Eye (tissue), 1 donor: ENCODE measurements around the gene CNTN6.

ENCODE experiments used
- DNase-seq: peaks from one replicate; pipeline ENCODE4 v3.0.0-alpha.2; 2015

The CNTN6 gene

DNA sequence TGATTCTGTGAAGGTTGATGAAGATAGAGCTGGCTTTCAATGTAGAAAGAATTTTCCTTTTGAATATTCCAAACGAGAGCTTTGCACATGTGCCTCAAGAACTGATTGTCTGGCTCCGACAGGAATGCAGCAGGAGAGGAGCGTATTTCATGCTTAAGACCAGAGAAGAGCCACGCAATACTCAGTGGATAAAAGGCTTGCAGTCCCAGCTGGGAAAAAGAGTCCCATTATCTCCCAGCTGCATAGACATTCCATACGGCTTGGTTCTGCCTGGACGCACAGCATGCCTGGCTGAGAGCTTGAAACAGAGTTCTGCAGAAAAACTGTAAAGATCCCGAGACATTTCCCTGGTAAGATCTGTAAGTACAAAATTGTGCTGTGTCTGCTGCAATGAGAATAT lies at the start of gene CNTN6:
CNTN6 (plus strand) TSS at position 254 of the 400 bp plus-strand sequence. CDS start 54,985 bp downstream, outside the sequence.
- peak; percentile 84 for DNase-seq

GRCh38 chr3:1048558-1048957 lies 44.3 kb upstream of the CNTN6 start:
- DNase-seq = no peak

DNA sequence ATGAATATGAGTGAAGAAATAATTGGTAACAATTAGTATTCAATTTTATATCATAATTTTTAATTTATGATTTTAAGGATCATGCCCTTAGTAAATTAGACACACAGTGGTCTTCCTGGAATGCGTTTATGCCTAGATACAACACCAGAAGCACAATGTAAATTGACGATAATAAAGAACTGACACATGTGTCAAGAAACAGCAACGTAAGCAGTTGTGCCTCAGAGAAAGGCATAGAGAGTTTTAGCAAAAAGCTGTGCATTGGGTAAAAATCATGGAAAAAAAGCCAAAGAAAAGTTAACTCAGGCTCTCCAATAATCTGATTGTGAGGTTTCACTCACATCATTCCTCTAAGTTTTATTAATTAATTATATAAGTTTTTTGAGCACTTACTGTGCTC lies 37.0 kb upstream of the CNTN6 start:
- DNase-seq = no peak

- no peak for DNase-seq
Measured at GRCh38 chr3:1056744-1057143, 36.1 kb upstream of the CNTN6 start.

- DNase-seq = no peak
Measured at GRCh38 chr3:1057436-1057835, 35.4 kb upstream of the CNTN6 start.

DNA sequence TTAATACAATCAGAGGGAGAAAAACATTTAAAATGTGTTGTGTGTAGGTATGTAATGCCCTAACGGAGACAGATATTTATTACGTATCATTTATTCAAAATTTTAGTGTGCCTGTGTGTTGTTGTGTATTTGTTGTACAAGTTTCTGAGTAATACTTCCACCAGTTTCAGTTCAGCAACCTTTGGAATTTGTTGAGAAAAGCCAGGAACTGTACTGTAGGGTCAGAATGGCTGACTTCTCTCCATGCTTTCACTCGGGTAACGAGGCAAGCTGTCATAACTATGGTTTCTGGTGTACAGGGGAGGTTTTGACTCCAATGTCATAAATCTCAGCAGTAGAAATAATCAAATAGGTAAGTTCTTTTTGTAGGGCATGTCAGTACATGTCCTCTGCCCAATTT lies 23.8 kb upstream of the CNTN6 start:
- no peak for DNase-seq

DNA sequence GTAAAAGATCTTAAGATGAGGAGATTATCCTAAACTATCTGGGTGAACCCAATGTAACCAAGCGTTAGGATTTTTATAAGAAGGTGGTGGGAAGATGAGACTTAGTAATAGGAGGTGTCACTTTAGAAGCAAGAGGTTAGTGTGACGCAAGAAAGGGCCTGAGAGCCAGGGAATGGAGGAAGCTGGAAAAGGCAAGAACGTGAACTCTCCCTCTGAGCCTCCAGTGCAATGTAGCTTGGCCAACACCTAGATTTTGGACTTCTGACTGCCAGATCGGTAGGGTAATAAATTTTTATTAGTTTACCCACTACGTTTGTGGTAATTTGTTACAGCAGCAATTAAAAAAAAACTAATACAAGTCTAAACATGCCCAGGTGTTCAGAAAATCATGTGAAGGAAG lies 20.8 kb upstream of the CNTN6 start:
- no peak for DNase-seq

DNA sequence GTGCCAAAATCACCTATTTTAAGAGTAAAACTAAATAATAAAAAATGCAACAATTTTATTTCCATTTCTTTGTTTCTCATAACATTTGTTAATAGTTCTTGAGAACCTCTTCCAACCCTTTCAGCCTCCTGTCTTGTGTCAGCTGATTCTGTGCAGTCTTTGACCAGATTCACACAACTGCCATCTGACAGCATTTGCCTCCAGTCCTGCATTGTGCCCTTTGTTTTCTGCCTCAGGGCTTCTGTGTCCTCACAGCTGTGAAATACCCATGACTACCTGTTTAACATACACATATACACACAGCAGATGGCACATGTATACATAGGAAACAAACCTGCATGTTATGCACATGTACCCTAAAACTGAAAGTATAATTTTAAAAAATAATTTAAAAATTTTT lies 13.2 kb upstream of the CNTN6 start:
- DNase-seq = peak; percentile 57

DNA sequence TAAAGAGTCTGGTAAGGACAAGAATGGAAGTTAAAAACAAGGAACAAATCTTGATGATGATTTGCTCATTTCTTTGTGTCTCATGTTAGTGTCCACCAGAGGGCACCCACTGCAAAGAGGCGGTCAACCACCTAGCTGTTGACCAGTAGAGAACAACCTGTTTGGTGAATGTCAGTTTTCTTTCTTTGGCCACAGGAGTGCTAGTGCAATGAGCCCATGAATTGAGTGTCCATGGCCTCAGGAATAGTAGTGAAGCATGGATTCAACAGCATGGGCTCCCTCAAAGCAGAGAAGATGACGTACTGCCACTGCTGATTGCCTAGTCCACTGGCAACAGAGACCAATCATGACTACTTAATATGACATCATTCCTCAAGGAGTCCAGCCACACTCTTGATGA lies 10.7 kb upstream of the CNTN6 start:
- DNase-seq = peak; percentile 74

GRCh38 chr3:1087066-1087560 lies 5.7 kb upstream of the CNTN6 start:
- DNase-seq = peak; percentile 60

DNA sequence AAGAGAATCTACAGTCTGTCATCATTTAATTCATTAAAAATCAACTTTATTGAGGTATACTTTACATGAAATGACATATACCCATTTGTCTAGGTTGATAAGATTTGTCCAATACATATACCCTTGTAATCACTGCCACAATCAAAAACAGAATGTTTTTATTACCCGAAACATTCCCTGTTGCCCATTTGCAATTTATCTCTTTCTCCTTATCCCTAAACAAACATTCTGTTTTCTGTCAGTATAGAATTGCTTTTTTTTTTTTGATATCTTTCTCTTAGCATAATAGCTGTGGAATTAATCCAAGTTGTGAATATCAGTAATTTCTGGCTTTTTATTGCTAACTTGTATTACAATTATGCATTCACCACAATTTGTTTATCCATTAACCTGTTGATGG lies 4.3 kb upstream of the CNTN6 start:
- DNase-seq = no peak

GRCh38 chr3:1091286-1091685 lies 1.5 kb upstream of the CNTN6 start:
- DNase-seq = no peak

DNA sequence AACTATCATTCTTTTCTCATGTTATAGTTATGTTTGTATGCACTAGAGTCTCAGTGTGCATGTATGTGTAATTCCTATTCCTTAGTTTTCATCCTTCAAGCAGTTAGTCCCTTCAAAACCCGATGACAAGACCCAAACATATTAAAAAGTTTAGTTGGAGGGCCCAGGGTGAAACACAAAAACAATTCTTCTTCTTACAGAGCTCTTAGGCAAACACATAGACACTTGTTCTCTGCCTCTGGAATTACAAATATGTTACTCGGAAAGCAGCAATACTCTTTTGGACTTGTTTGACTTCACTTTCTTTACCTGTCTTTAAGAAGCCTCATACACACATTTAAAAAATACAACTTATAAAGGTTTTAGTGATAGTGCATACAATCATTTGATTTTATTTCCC lies 763 bp upstream of the CNTN6 start:
- no peak for DNase-seq

- DNase-seq = no peak
Measured at GRCh38 chr3:1093217-1093616, 393 bp downstream of the CNTN6 start.

DNA sequence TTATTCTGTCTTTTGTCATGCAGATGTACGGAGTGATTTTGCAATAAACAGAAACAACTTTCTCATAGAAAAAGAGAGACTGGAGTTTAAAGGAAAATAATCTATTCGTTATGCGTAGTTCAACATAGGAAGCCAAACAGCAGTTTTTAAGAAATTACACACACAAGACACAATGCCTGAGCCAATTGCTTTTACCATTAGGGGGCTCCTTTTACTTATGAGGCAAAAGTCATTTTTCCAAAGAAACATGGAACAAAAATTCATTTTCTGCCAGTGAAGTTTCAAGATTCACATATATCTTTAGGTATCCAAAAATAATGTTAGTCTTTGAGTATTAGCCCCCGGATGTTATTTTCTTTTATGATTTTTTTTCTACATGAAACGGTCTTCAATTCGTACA lies 10.7 kb downstream of the CNTN6 start:
- no peak for DNase-seq

DNA sequence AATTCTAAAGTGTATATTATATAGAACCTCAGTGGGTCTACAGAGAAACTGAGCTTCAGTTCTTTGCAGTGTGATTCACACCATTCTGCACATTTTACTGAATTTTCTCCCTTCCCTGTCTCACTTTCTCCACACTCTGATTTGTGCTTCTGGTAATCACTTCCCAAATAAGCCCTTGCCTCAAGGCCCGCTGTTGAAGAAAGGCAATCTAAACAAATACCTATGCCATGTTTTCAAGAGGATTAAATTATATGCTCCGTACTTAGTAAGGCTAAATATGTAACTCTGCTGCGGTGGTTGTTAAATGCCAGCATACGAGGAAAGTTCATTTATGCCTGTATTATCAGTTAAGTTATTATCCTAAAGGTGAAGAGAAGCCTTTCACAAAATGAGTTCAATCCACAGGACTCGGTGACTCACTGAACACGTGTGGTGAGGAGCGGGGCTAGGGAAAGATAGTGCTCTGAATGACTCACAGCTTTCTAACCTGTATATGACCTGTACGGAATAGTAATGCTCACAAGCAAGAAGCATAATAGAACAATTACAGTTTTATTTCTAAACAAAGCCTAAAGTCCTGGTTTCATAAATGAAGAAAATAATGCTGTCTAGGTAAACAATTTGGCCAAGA lies 25.1 kb downstream of the CNTN6 start:
- no peak for DNase-seq

GRCh38 chr3:1131166-1131565 lies 38.3 kb downstream of the CNTN6 start:
- DNase-seq = peak; percentile 41

- DNase-seq = no peak
Measured at GRCh38 chr3:1135194-1135593, 42.4 kb downstream of the CNTN6 start.

GRCh38 chr3:1138036-1138435 lies 45.2 kb downstream of the CNTN6 start:
- no peak for DNase-seq

DNA sequence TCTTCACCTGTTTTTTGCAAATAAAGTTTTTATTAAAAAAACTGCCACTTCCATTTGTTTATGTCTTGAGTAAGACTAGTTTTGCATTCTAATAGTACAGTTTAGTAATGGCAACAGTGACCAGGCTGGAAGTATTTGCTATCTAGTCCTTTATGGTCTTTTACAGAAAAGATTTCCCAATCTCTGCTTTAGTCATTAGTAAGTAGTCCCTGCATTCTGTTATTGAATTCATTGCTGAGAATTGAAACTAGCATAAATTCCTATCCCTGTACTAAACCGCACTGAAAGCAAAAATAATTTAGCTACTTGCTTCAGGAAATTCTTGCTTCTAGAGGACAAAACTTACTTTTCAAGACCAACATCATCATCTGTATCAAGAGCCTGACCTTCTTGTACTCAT lies 46.2 kb downstream of the CNTN6 start:
- no peak for DNase-seq

DNA sequence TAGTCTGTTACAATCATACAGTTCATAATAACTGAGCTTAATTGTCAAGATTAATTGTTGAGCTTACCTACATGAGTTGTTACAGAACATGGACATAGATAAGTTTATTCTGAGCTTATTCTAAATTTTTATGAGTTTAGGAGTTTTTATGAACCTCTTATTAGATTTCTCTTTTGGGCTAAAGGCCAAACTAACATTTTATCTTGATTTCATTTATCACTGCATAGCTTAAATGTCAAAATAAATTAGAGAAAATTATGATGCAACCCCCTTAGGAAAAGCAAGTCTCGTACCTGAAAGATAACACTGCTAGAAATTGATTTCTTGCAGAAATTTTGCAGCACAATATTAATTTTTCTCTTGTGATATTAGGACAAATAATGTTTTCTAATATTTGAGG lies 54.5 kb downstream of the CNTN6 start:
- no peak for DNase-seq

GRCh38 chr3:1147819-1148218 lies 55.0 kb downstream of the CNTN6 start:
- no peak for DNase-seq

- no peak for DNase-seq
Measured at GRCh38 chr3:1164101-1164500, 71.3 kb downstream of the CNTN6 start.

- DNase-seq = no peak
Measured at GRCh38 chr3:1171320-1171719, 78.5 kb downstream of the CNTN6 start.

- no peak for DNase-seq
Measured at GRCh38 chr3:1172644-1173043, 79.8 kb downstream of the CNTN6 start.
